Middle frontal gyrus (tissue), 1 donor: ENCODE data around the gene THAP10.
"Not testable (repeated sequence)": the region's sequence is repeated elsewhere in the genome, so short reads cannot be mapped to it uniquely, and the experiment has no call there.

Source experiments
- DNase-seq: peaks from one replicate; pipeline ENCODE4 v3.0.0-alpha.2; 2015; ENCODE audit warnings: low spot score; ENCODE audit errors: extremely low spot score

The THAP10 gene

GRCh38 chr15:70892002-70892911 is at the start of gene THAP10, which contains the start of gene LRRC49:
Gene THAP10 (minus strand): TSS chr15:70892433. CDS start chr15:70892272, 161 bp downstream.
Gene LRRC49 (plus strand): TSS chr15:70892826. CDS start chr15:70892895, 69 bp downstream.
- DNase-seq: peak; percentile 81

- no peak for DNase-seq
Observed at GRCh38 chr15:70936326-70936725, 44.1 kb upstream of the THAP10 start.

GRCh38 chr15:70935631-70936030 is 43.4 kb upstream of the THAP10 start:
- DNase-seq: no peak

- no peak for DNase-seq
Observed at GRCh38 chr15:70933411-70933810, 41.2 kb upstream of the THAP10 start.

- DNase-seq: no peak
Observed at GRCh38 chr15:70932397-70932796, 40.2 kb upstream of the THAP10 start.

GRCh38 chr15:70931821-70932220 is 39.6 kb upstream of the THAP10 start:
- no peak for DNase-seq

- not testable (repeated sequence) for DNase-seq
Observed at GRCh38 chr15:70926914-70927313, 34.7 kb upstream of the THAP10 start.

GRCh38 chr15:70923311-70924080 is 31.3 kb upstream of the THAP10 start:
- no peak for DNase-seq

GRCh38 chr15:70922119-70922518 is 29.9 kb upstream of the THAP10 start:
- DNase-seq: no peak

DNA sequence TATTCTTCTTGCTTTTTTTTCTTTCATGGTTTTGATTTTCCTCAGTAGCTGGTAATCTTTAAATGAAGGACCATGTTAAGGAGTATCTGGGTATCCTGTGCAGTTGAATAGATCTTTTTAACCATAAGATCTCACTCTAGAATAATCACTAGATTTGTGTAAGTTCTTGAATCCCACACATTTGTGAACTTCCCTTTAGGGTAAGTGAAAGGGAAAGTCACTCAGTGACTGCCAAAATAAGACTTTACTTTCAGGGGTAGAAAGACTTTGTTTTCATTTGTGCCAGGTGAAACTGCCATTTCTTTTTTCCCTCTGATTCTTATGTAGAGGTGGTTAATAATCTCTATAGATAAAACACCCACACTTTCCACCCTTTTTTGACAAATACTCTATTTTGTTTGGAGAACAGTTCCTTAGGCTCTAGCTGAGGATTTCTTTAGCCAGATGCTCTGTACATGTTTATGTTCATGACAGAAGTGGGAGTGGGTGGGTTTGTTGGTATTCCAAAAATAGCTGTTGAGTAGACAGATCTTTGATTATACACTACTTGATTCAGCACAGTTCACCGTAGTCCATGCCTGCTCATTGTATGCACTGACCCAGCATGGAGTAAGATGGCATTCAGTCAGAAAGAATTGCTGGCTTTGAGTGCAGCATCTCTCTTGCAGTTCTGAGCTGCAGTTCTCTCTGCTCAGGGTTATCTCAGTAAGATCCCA is 28.9 kb upstream of the THAP10 start:
- DNase-seq: no peak

GRCh38 chr15:70917955-70918354 is 25.7 kb upstream of the THAP10 start:
- no peak for DNase-seq

GRCh38 chr15:70916531-70916930 is 24.3 kb upstream of the THAP10 start:
- DNase-seq: no peak

DNA sequence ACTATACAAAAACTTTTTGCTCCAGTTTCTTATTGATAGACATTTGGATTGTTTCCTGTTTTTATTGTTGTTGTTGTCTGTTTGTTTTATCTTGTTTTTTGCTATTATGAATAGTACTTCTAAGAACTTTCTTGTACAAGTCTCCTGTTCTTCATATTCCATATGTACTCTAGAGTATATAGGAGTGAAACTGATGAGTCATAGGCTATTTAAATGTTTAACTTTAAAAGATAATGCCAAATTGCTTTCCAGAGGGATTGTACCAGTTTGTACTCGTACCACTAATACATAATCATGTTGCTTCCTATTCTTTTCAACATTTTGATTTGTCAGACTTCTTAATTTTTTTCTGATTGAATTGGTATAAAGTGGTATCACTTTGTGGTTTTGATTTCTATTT is 20.0 kb upstream of the THAP10 start:
- DNase-seq: no peak

- DNase-seq: no peak
Observed at GRCh38 chr15:70910958-70911357, 18.7 kb upstream of the THAP10 start.

GRCh38 chr15:70907784-70908471 is 15.7 kb upstream of the THAP10 start:
- DNase-seq: no peak

GRCh38 chr15:70906842-70907241 is 14.6 kb upstream of the THAP10 start:
- no peak for DNase-seq

- no peak for DNase-seq
Observed at GRCh38 chr15:70902107-70902506, 9.9 kb upstream of the THAP10 start.

GRCh38 chr15:70892912-70893560 is 803 bp upstream of the THAP10 start:
- DNase-seq: no peak

DNA sequence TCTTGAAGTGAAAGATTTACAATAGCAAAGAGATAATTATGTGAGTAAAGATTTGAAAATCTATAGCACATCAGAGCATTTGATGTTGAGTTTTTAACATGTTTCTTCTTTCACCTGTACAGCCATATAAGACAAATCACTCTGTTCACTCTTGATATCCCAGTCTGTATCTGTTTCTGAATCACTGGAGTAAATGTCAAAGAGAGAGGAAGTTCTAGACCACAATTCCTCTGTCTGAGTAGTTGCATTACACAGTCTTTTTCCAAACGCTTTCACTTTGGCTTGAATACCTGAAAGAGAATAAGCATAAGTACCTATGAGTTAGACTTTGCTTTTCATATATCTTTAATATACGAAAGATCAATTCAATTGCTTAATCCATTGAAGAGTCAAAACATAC is 9.9 kb downstream of the THAP10 start:
- DNase-seq: no peak

GRCh38 chr15:70880781-70881180 is 11.5 kb downstream of the THAP10 start:
- no peak for DNase-seq

GRCh38 chr15:70879401-70879800 is 12.8 kb downstream of the THAP10 start:
- DNase-seq: no peak
